Measurements from ENCODE around the gene COL19A1. TPM values are rescaled to one million over a fixed set of nuclear protein-coding genes. Genes with fewer than 3 reads are reported as not detected.

The COL19A1 gene
- total and polyA plus RNA-seq, 9 of the 15 experiments (the other 6 are each of a cell fraction or from before 2014, with no cell fraction given): not detected

DNA sequence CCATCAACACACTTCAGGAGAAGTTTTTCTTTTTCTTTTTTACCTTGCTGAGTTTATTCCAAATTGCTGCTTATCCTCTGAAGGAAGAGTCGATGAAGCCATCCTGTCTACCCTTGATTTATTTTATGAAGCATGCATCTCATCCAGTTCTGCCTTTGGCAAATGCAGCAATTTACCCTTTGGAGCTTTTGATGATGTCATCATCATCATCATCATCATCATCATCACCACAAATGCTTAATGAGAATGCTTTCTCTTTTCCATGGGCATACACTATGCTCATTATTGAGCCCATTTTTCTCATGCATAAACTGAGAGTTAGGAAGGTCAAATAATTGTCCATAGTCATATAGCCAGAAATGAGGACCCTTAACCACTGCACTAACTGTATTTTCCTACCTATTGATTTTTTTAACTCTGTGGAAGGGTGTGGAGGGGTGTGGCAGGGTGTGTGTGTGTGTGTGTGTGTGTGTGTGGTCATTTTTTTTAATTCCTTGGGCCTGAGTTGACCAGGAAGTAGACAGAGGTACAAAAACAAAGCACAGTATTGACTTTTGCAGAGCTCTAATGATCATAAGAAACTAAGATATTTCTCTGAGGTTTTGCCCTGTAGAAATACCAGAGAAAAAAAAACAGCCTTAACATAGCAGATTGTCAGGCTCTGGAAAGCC is 353.7 kb downstream of the COL19A1 start:
- Histone ChIP-seq H3K27me3 (ENCODE audit: control insufficient read depth in 2 of 2, insufficient read depth in 2 of 2, low read length in 2 of 2) (peaks cover 6 to 10% of the 10 kb centered on the region in 2 experiments; a peak in 3 of 5 replicates), H3K27ac (ENCODE audit: extremely low read depth, low read depth, low read length) (no peak overlapping the region), H3K9me1 (ENCODE audit: control insufficient read depth, insufficient read depth, low read length) (no peaks in the 10 kb centered on the region), H3K9me3 (replicated peaks; ENCODE audit: control insufficient read depth, insufficient read depth, low read depth, low read length) (no peaks in the 10 kb centered on the region; the same call in 1 of the 2 replicates), H4K20me1 (replicated peaks; ENCODE audit: control insufficient read depth, insufficient read depth, low read length) (no peaks in the 10 kb centered on the region), H3K4me2 (ENCODE audit: insufficient read depth, low read length) (no peak overlapping the region), H3K4me1 (replicated peaks in 1 of 2; ENCODE audit: control insufficient read depth in 2 of 2, insufficient read depth in 2 of 2, low read length in 2 of 2) (no peaks in the 10 kb centered on the region; a peak in 1 of 5 replicates), H2AFZ (ENCODE audit: low read depth, low read length) (no peak overlapping the region), H3K36me3 (ENCODE audit: control insufficient read depth, insufficient read depth, low read length) (no peaks in the 10 kb centered on the region), H3K9ac (ENCODE audit: insufficient read depth in 1 of 2, low read depth in 2 of 2, low read length in 2 of 2) (no peak overlapping the region), H3K79me2 (ENCODE audit: control insufficient read depth, insufficient read depth, low read length) (no peaks in the 10 kb centered on the region), H3K4me3 (no peak overlapping the region)
- intact Hi-C loops (cut with micrococcal nuclease) (loop anchor here (2.0 to 5.0 kb wide), 7 partner anchors 89 to 1127 kb away; no protein-coding TSS in a partner anchor), in situ Hi-C loops (cut with MboI) (loop anchor here (5.0 to 10.0 kb wide), 3 partner anchors 82 to 475 kb away; partner anchors contain the start of gene COL9A1)
- TF ChIP-seq, protein P1, sequence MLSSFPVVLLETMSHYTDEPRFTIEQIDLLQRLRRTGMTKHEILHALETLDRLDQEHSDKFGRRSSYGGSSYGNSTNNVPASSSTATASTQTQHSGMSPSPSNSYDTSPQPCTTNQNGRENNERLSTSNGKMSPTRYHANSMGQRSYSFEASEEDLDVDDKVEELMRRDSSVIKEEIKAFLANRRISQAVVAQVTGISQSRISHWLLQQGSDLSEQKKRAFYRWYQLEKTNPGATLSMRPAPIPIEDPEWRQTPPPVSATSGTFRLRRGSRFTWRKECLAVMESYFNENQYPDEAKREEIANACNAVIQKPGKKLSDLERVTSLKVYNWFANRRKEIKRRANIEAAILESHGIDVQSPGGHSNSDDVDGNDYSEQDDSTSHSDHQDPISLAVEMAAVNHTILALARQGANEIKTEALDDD (IDR thresholded peaks at IDR 0.05): no peak
- TF ChIP-seq ESRRA (IDR thresholded peaks at IDR 0.05; ENCODE audit: borderline replicate concordance, low read depth): 0 out of 2 replicates have a peak, but pooled peaks have one; percentile 53
- TF ChIP-seq ATF1 (CRISPR knock-in tag; IDR thresholded peaks at IDR 0.05): no peak
- peak; percentile 43; the same call in 1 of the 2 replicates for TF ChIP-seq ATF1 (tag; IDR thresholded peaks at IDR 0.05)
- TF ChIP-seq JUND (IDR thresholded peaks at IDR 0.05; ENCODE audit: borderline replicate concordance, low read depth, low read length): no peak
- TF ChIP-seq JUND (tag; IDR thresholded peaks at IDR 0.05; ENCODE audit: borderline replicate concordance, low read depth, low read length): peak; percentile 60; the same call in 1 of the 3 replicates
- TF ChIP-seq GTF2A2 (tag; IDR thresholded peaks at IDR 0.05): no peak
- TF ChIP-seq, protein P2, sequence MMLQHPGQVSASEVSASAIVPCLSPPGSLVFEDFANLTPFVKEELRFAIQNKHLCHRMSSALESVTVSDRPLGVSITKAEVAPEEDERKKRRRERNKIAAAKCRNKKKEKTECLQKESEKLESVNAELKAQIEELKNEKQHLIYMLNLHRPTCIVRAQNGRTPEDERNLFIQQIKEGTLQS (IDR thresholded peaks at IDR 0.05): peak; percentile 83
- TF ChIP-seq, protein P2 (CRISPR knock-in tag; conservative IDR thresholded peaks at IDR 0.05): no peak
- ChIA-PET CTCF (ENCODE audit: low intra/inter-chr PET ratio) (interaction anchor here (0.6 to 1.6 kb wide), 3 partner anchors 206 to 793 kb away, joined by 3 to 5 read pairs (median 4); no protein-coding TSS in a partner anchor), POLR2A (interaction anchor here (0.7 to 1.7 kb wide), 4 partner anchors 8 to 175 kb away, joined by 3 to 5 read pairs (median 4); no protein-coding TSS in a partner anchor)
- no TSS peak for BruUV-seq (replicated peaks)
- ATAC-seq (no peak), FAIRE-seq (no peak), DNase-seq (ENCODE audit: extremely low read depth in 1 of 4, low spot score in 3 of 4) (no peak)
- WGBS (ENCODE audit: insufficient coverage, low coverage, missing lambda C conversion rate): 0% methylated on average over 1 of the region's 1 CpG
